Activated T-cell treated with anti-CD3 and anti-CD28 coated beads for 4 hours (primary cell): ENCODE results near the gene GRAMD4.
"Not testable (repeated sequence)": the region's sequence is repeated elsewhere in the genome, so short reads cannot be mapped to it uniquely, and the experiment has no call there.

ENCODE experiments used
- DNase-seq: peaks from one replicate; pipeline ENCODE4 v3.0.0-alpha.2; 2020

GRAMD4 gene

GRCh38 chr22:46621243-46621930 lies 1.2 kb downstream of the GRAMD4 start:
- DNase-seq = not testable (repeated sequence)

DNA sequence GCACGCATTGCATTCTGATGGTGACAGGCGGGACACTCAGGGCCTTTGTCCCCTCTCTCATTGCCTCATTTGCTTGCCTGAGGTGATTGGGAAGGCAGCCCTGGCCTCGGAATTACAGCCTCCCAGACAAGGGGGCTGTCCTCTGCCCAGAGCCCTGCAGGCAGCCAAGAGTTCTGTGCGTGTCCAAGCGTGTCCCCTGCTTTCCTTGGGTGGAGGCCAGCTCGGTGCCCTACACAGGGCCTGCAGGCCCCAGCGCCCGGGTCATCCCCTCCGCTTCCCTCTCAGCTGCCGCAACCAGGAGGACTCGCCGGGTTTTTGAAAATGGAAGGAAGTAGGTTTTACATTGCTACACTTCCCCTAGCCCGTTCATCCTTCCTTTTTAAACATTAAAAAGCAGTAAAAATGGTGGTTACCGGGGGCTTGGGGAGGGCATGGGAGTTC lies 1.9 kb downstream of the GRAMD4 start:
- no peak for DNase-seq

DNA sequence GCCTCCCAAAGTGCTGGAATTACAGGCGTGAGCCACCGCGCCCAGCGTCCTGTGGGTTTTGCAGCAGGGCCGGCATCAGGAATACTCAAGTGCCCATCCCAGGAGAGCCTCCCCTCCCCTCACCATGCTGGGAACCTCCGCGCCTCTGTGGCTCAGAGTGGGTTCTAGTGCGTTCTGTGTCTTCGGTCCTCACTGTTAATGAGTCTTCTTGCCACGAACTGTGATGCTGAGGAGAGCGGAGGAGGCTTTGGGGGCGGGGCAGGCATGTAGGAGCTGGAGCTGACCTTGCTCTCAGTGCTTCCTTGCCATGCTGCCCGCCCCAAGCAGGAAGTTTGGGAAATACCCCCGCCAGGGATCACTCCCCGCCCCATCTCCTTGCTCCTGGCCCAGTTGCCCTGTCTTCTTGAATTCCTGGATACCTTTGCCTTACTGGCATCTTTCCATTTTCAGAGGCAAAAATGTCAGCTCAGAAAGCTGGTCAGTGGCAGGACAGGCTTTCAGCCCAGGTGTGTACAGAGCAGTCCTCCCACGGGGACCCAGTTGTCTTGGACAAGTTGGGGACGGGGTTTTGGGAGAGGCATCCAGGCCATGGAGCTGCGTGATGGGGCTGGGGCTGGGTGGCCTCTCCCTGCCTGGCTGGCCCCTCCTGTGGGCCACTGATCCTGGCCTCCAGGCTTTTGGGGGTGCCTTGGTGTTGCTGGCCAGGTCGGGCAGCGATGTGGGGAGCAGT lies 5.1 kb downstream of the GRAMD4 start:
- no peak for DNase-seq

GRCh38 chr22:46625843-46626349 lies 5.7 kb downstream of the GRAMD4 start:
- no peak for DNase-seq

DNA sequence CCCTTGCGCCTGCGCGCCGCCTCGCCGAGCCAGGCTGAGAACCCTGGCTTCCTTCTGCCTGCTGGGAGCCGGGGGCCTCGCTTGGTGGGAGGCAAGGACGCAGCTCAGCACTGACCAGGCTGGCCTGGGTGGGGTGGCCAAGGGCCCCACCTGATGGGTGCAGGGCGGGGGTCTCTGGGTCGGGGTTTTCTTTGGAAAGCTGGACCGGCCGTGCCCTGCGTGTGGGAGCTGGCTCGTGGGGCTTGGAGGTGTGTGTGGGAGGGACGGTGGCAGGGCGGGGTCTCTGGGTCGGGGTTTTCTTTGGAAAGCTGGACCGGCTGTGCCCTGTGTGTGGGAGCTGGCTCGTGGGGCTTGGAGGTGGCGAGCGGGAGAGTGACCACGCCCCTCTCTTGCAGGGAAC lies 6.2 kb downstream of the GRAMD4 start:
- no peak for DNase-seq

DNA sequence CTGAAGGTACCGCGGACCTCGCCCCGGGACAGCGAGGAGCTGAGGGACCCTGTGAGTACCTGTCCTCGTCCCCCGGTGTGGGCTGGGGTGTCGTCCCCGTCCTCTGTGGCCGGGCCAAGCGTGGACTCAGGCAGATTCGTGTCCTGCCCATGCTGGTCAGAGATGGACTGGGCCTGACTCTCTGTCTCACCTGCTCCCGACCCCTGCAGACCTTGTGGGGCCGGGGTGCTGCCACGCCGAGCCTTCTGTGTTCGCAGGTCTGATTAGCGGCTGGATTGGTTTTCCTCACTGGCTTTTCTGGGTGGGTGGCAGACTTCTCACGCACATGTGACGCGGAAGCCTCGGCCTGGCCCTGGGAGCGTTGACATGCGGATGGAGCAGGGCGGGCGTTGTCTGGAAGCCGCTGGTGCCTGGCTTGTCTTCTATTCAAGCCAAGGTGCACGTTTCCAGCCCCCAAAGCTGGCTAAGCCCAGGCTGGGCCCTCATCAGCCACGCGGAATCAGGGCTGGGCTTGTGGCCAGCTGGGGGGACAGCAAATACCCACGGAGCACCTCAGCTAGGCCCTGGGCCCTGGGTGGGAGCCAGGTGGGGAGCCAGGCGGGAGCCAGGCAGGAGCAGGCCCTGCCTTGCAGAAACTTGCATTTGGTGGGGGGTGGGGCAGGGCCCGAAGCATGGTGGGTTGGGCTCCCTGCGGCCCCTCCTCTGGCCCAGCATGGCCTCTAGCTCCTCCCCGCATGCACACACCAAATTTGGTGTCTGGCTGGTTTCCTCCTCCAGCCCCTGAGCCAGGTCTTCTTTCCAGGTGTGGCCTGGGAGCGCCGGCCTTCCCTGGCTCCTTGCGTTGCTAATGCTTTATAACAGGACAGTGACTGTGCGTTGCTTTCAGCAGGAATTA lies 7.0 kb downstream of the GRAMD4 start:
- DNase-seq = no peak

DNA sequence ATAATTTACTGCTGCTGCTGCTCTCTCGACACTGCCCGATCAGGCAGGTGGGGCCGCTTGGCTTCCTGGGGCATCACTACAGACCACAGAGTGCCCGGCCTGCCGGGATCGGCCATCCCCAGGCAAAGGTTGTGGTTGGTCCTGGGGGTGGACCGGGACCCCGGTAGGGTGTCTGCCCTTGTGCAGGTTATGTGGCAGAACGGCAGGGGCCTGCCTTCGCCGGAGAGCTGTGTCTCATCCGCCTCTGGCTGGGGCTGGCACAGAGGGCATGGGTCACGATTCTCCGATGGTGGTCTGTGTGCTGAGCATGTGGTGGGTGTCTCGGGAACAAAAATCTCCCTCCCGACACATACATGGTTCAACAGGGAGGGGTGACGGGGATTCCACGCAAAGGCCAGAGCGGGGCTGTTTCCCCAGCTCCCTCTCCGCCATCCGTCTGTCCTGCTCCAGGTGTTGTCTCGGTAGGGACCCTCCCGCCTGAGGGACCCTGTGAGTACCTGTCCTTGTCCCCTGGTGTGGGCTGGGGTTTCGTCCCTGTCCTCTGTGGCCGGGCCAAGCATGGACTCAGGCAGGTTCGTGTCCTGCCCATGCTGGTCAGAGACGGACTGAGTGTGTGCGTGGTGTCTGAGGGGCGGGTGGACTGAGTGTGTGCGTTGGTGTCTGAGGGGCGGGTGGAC lies 7.8 kb downstream of the GRAMD4 start:
- DNase-seq = no peak

DNA sequence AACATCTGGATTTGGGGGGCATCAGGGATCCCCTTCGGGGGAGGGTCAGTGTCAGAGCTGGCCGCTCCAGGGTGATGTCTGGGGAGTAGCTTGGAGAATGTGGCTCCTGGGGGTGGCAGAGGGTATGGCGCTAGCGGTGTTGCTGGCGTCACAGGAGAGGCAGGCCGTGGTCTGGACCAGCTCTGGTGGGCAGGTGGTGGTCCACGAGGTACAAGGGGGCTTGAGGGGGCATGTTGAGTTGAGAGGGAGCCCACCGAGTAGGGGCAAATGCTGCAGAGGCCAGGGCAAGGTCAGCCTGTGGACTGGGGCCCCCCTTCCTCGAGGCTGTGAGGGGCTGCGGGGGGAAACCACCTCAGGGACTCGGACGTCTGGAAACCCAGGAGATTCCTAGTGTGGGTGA lies 8.6 kb downstream of the GRAMD4 start:
- no peak for DNase-seq

- no peak for DNase-seq
Observed at GRCh38 chr22:46629291-46629690, 9.1 kb downstream of the GRAMD4 start.

- no peak for DNase-seq
Observed at GRCh38 chr22:46631113-46631512, 10.9 kb downstream of the GRAMD4 start.

DNA sequence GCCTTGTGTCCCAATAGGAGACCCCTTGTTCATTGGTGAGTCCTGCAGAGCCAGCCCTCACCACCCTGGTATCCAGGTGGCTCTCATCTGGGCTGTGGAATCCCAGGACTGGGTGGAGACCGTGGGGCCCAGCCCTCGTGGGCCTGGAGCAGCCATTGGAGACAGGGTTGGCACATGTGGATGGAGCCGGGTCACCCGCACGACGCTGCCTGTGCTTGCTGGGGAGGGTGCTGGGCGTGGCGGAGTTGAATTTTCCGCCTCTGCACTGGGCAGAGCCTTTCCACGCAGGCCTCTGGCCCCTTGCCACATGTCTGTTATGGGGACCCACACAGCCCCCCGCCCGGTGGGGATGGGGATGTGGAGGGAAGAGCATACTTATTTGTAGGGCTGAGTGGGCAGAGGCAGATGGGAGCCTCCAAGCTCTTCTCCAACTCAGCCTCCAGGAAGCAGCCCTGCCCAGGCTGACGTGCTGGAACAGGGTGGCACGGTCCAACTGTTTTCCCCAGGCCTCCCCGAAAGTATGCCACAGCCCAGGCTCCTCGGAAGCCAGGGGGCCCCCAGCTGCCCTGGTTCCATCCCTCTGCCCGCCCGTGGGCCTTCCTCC lies 12.6 kb downstream of the GRAMD4 start:
- DNase-seq = no peak

DNA sequence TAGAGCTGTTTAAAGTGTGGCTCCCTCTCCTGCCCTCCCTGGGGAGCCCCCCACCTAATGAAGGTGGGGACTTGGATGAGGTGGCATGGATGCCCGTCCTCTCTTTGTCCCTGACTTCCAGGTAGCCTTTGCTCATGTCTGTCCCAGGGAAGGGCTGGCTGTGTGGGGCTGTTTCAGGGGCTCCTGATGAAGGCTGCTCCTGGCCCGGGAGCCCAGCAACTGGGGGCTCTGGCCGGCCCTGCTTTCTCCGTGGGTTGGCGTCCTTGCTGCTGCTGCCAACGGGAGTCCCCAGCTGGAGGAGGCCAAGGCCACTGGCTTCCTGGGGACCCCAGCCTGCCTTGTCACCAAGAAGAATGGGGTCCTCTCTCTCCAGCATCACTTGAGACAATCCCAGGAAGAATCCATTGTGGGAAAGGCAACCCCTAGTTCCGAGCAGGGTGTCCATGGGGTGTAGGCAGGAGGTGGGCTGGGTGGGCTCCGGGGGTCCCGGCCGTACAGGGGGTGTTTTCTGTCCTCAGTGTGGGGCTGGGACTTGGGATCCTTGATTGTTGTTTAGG lies 13.2 kb downstream of the GRAMD4 start:
- DNase-seq = no peak

- DNase-seq = no peak
Observed at GRCh38 chr22:46634011-46634699, 14.0 kb downstream of the GRAMD4 start.

- not testable (repeated sequence) for DNase-seq
Observed at GRCh38 chr22:46634973-46635685, 14.9 kb downstream of the GRAMD4 start.

- no peak for DNase-seq
Observed at GRCh38 chr22:46635756-46636155, 15.6 kb downstream of the GRAMD4 start.

- no peak for DNase-seq
Observed at GRCh38 chr22:46636221-46637002, 16.2 kb downstream of the GRAMD4 start.

DNA sequence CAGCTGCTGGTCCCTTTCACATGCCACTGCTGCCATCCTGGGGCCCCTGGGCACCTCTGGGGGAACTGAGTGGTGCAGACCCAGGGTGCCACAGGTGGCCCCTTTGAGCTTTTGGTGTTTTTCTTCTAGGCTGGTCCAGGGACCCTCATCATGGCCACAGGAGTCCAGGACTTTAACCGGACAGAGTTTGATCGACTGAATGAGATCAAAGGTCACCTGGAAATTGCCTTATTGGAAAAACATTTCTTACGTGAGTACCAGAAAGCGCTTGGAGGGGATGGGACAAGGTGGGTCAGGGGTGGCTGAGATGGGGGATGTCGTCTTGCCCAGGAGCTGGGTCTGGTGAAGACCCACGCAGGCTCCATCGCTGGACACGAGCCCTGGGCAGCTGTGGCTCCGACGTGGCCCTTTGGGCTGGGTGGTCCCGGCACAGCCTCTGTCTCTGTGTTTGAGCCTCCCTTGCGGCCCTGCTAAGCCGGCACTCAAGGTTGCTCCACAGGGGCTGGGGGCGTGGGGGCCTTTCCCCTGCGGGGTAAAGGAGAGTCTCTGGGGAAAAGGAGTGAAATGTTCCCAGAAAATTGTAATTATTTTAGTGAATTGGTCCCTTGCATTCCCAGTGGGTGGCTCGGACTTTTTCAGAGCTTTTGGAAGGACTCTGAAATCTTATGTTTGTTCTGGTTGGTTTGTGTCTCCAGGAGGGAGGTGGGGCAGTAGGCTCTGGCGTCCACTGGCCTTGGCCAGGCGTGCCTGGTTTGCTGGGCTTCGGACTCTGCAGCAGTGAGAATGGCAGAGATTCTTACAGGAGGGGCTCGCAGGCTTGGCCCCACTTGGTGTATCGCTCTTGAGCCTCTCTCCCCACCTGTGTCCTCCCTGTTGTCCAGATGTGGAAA lies 17.8 kb downstream of the GRAMD4 start:
- DNase-seq = no peak

DNA sequence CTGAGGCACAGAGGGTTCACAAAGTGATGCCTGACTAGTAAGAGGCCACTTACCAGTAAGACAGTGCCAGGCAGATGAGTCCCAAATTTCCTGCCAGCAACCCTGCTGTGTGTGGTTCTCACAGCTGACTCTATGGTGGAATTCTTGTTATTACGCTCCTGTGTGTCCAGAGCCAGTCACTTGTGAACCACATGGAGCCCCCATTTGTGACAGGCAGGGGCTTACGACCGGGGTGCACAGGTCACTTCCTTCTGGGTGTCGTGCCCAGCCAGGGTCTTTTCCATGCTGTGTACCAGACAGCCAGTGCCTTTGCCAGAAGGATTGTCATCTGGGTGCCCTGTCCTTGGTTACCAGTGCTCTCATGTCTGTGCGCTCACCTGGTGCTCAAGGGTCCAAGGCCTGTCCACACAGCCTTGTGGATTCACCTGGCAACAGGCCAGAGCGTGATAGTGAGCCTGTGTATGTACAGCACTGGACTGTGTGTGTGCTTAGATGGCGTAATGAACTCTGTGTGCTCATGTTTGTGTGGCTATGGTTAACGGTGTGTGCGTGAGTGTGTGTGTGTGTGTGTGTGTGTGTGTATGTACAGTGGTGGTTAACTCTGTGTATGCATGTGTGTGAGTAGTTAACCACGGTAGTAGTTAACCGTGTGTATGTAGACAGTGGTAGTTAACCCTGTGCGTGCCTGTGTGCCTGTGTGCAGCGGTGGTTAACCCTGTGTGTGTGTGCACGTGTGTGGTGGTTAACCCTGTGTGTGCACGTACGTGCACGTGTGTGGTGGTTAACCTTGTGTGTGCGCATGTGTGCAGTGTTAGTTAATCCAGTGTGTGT lies 18.6 kb downstream of the GRAMD4 start:
- DNase-seq = no peak
